PC-3 (cell line): ENCODE results near the gene ANKRD11. TPM values are rescaled to one million over a fixed set of nuclear protein-coding genes. Genes with fewer than 3 reads are reported as not detected.

Experiments
- ATAC-seq: fragments of 200-7000 bp; cut with Tn5 transposase; 2 replicates; pipeline ENCODE4 v1.9.1; 2020; ENCODE audit warnings: mild to moderate bottlenecking, moderate library complexity
- BruUV-seq: library from RNA; stranded (reverse); fragments of 400-500 nt; replicated peaks from 2 replicates; lab custom pipeline; 2021; lab: Mats Ljungman, UMichigan
- CTCF ChIA-PET: fragments of 300-600 bp; sonication (Branson Sonifier 250); formaldehyde crosslinking; loops from one replicate; lab custom pipeline; 2022; ENCODE audit warnings: antibody characterized with exemption; lab: Charles Lee
- POLR2A ChIA-PET: fragments of 300-600 bp; sonication (Branson Sonifier 250); formaldehyde crosslinking; loops from one replicate; lab custom pipeline; 2022; ENCODE audit warnings: antibody characterized with exemption; ENCODE audit not compliant: unreplicated experiment; lab: Charles Lee
- DNase-seq: peaks from one replicate; pipeline ENCODE4 v3.0.0-alpha.2; 2015
- H2AFZ ChIP-seq: fragments of 300-600 bp; sonication (generic); 2 replicates; pipeline ENCODE4 v1.6.0; 2016; ENCODE audit warnings: antibody characterized with exemption, low read length
- H3F3A ChIP-seq: fragments of 300-600 bp; sonication (generic); one replicate; pipeline ENCODE4 v1.6.0; 2017; ENCODE audit warnings: antibody characterized with exemption, low read length, control low read depth, mild to moderate bottlenecking; ENCODE audit not compliant: unreplicated experiment
- H3K27ac ChIP-seq: fragments of 300-600 bp; sonication (generic); 2 replicates; pipeline ENCODE4 v1.5.1; 2016; ENCODE audit warnings: mild to moderate bottlenecking, low read length
- H3K27me3 ChIP-seq: fragments of 300-600 bp; sonication (generic); 2 replicates; pipeline ENCODE4 v1.6.1; 2016; ENCODE audit warnings: low read length, mixed read lengths
- H3K36me3 ChIP-seq: fragments of 300-600 bp; sonication (generic); 2 replicates; pipeline ENCODE4 v1.6.1; 2016; ENCODE audit warnings: low read depth, mixed run types, low read length, mixed read lengths
- H3K4me1 ChIP-seq: fragments of 300-600 bp; sonication (generic); 2 replicates; pipeline ENCODE4 v1.5.1; 2016; ENCODE audit warnings: low read length; ENCODE audit not compliant: insufficient read depth
- H3K4me2 ChIP-seq: fragments of 300-600 bp; sonication (generic); 2 replicates; pipeline ENCODE4 v1.6.0; 2016; ENCODE audit warnings: low read length
- H3K4me3 ChIP-seq: fragments of 300-600 bp; sonication (generic); 2 replicates; pipeline ENCODE4 v1.5.1; 2016; ENCODE audit warnings: mild to moderate bottlenecking, low read length, mixed read lengths
- H3K79me2 ChIP-seq: fragments of 300-600 bp; sonication (generic); 2 replicates; pipeline ENCODE4 v1.6.1; 2017; ENCODE audit warnings: low read length, mixed read lengths
- H3K9ac ChIP-seq: fragments of 300-600 bp; sonication (generic); 2 replicates; pipeline ENCODE4 v1.6.0; 2016; ENCODE audit warnings: mild to moderate bottlenecking, low read length
- H3K9me2 ChIP-seq: fragments of 300-600 bp; sonication (generic); replicated peaks from 2 replicates; pipeline ENCODE4 v1.6.1; 2016; ENCODE audit warnings: mixed run types, low read length, mixed read lengths
- H3K9me3 ChIP-seq: fragments of 300-600 bp; sonication (generic); 2 replicates; pipeline ENCODE4 v1.6.1; 2016; ENCODE audit warnings: low read length, mixed read lengths
- H4K20me1 ChIP-seq: fragments of 300-600 bp; sonication (generic); 2 replicates; pipeline ENCODE4 v1.6.1; 2016; ENCODE audit warnings: low read length, mixed read lengths
- EZH2 ChIP-seq: fragments of 300-600 bp; sonication (generic); IDR thresholded peaks from one replicate; pipeline ENCODE4 v1.6.1; 2017; ENCODE audit warnings: antibody characterized with exemption, mild to moderate bottlenecking, low read length; ENCODE audit not compliant: unreplicated experiment
- EZH2phosphoT487 ChIP-seq: fragments of 300-600 bp; sonication (generic); IDR thresholded peaks from 2 replicates; pipeline ENCODE4 v1.6.1; 2018; ENCODE audit warnings: mild to moderate bottlenecking, antibody characterized with exemption, low read length, borderline replicate concordance
- intact Hi-C: fragments of 100-400 bp; cut with micrococcal nuclease; formaldehyde crosslinking; loops from 2 replicates; pipeline ENCODE4 v1.9.0; 2023
- total RNA-seq: library from RNA; depleted of rRNA; stranded (reverse); fragments of >200 nt; gene quantifications from 2 replicates; pipeline ENCODE4 v1.2.3, GENCODE V29; 2014
- TF ChIP-seq, protein P1 (sequence below): fragments of 300-600 bp; sonication (generic); conservative IDR thresholded peaks from 2 replicates; pipeline ENCODE4 v1.5.1; 2017; ENCODE audit warnings: antibody characterized with exemption, low read depth, mild to moderate bottlenecking, low read length

Gene ANKRD11
- total RNA-seq, 1 experiment from 2014 or later, result 65.0 TPM

DNA sequence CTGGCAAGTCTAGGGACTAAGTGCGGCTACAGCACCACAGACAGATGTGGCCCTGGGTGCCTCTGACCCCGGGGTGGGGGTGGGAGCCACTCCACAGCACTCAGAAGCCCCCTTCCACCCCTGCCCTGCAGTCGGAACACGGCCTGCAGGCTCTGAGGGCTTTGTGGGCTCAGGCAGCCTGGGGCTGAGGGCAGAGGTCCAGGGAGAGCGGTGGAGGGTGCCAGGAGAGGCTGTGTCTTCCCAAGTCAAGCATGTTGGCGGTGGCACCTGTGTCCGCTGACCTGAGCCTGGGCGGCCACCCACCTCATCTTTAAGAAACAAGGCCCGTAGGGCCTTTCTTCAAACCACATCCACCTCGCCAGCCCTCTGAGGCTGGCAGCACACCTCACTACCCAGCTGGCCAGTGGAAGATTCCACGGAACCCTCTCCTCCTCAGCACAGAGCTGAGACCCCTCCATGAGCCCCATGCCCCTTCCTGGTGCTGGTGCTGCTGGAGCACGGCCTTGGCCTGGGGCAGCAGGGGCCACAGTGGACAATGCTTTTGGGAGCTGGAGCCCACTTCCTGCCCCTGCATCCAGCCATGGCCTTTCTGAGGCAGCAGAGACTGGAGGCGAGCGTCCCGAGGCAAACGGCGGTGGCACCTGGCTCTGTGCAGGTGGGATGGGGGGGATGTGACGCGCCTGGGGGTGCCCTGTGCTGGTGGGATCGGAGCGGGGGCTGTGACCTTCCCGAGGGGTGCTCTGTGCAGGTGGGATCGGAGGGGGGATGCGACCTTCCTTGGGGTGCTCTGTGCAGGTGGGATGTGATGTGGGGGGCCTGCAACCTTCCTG lies 195.1 kb downstream of the ANKRD11 start:
- TF ChIP-seq, protein P1, sequence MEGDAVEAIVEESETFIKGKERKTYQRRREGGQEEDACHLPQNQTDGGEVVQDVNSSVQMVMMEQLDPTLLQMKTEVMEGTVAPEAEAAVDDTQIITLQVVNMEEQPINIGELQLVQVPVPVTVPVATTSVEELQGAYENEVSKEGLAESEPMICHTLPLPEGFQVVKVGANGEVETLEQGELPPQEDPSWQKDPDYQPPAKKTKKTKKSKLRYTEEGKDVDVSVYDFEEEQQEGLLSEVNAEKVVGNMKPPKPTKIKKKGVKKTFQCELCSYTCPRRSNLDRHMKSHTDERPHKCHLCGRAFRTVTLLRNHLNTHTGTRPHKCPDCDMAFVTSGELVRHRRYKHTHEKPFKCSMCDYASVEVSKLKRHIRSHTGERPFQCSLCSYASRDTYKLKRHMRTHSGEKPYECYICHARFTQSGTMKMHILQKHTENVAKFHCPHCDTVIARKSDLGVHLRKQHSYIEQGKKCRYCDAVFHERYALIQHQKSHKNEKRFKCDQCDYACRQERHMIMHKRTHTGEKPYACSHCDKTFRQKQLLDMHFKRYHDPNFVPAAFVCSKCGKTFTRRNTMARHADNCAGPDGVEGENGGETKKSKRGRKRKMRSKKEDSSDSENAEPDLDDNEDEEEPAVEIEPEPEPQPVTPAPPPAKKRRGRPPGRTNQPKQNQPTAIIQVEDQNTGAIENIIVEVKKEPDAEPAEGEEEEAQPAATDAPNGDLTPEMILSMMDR, result no peak
- Histone ChIP-seq H3K9me3 (no peaks in the 10 kb centered on the region), H3K9ac (no peak overlapping the region), H3K9me2 (no peaks in the 10 kb centered on the region), H4K20me1 (no peaks in the 10 kb centered on the region), H3K4me2 (no peak overlapping the region), H3F3A (no peaks in the 10 kb centered on the region), H2AFZ (no peak overlapping the region), H3K27ac (no peak overlapping the region), H3K27me3 (no peaks in the 10 kb centered on the region), H3K36me3 (no peaks in the 10 kb centered on the region; the same call in 1 of the 2 replicates), H3K79me2 (peaks cover 50% of the 10 kb centered on the region), H3K4me1 (no peaks in the 10 kb centered on the region), H3K4me3 (no peak overlapping the region)
- POLR2A ChIA-PET, result interaction anchor here (0.6 kb wide), 1 partner anchor 103 kb away, joined by 6 read pairs; no protein-coding TSS in a partner anchor
- BruUV-seq, result no TSS peak
- DNase-seq (no peak), ATAC-seq (no peak)
- CTCF ChIA-PET, result interaction anchor here (0.5 kb wide), 1 partner anchor 194 kb away, joined by 5 read pairs; no protein-coding TSS in a partner anchor
- intact Hi-C loops, result no loop called here

DNA sequence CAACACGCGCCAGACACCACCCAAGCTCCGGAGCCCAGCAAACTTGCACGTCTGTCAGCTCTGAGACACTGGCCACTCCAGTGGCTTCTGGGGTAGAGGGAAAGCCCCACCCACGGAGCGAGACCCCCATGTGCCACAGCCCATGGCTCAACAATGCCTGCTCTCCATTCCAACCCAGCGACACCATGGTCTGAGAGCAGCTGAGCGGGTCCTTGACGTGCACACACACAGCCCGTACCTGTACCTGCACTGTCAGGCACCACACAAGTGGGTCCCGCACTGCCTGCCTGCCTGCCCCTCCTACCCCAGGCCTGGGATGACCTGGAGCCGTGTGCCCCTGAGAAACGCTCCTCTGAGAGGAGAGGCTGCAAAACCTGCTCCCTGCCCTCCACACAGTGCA lies 195.9 kb downstream of the ANKRD11 start:
- intact Hi-C loops, result no loop called here
- no peak overlapping the region for H3K4me3 ChIP-seq

More for the DNA sequence above, 195.9 kb downstream of the ANKRD11 start:
- no TSS peak for BruUV-seq
- TF ChIP-seq EZH2 (no peak), EZH2phosphoT487 (no peak)
- TF ChIP-seq, protein P1, result no peak
- H3K27me3 ChIP-seq, result no peaks in the 10 kb centered on the region
- DNase-seq (no peak), ATAC-seq (no peak)
- H3K79me2 ChIP-seq, result peaks cover 47% of the 10 kb centered on the region
- H3K9ac ChIP-seq, result no peak overlapping the region
- H3K4me1 ChIP-seq, result no peaks in the 10 kb centered on the region
- H3K9me2 ChIP-seq, result no peaks in the 10 kb centered on the region
- no peak overlapping the region for H3K4me2 ChIP-seq
- H4K20me1 ChIP-seq, result no peaks in the 10 kb centered on the region
- no peaks in the 10 kb centered on the region; the same call in 1 of the 2 replicates for H3K36me3 ChIP-seq
- H2AFZ ChIP-seq, result no peak overlapping the region
- POLR2A ChIA-PET, result interaction anchor here (0.6 kb wide), 1 partner anchor 25 kb away, joined by 5 read pairs; no protein-coding TSS in a partner anchor
- H3K9me3 ChIP-seq, result no peaks in the 10 kb centered on the region
- no peak overlapping the region for H3K27ac ChIP-seq
- no peaks in the 10 kb centered on the region for H3F3A ChIP-seq
- CTCF ChIA-PET, result no interaction called here
